ENCODE data around the gene KRT20.

DNA sequence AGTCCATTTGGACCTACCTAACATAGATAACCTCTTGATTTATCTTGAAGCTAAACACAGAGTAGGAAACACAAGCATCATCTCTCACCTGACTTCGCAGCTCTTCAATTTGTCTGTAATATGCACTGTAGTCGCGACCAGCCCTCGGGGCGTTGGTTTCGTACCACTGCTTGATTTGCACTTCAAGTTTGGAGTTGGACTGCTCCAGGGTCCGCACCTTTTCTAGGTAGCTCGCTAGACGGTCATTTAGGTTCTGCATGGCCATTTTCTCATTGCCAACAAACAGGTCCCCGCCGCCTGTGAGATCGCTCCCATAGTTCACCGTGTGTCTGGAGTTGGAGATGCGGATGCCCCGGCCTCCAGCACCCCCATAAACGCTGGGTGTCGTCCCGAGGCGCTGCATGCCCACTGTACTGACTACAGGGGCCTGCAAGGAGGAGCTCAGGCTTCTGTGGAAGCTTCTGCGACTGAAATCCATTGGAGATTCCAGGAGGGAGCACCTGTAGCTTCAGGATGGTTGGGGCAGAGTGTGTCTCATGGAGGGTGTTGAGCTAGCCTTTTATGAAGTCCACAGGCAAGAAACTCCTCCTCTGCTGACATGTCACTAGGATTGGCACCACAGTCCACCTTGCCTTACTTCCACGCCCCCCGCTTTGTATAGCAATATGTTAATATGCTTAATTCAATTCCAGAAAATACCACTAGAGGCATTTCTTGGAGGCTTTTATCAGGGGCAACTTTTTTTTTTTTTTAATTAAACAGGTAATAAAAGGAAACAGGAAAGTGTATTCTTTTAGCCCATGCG, at the start of gene KRT20:
- TF ChIP-seq CTCF (IDR thresholded peaks at IDR 0.05) (no peak), POLR2A (IDR thresholded peaks at IDR 0.05) (no peak)
